SKM-1 treated with dmso at 0.1 percent for 144 hours (cell line): ENCODE data around the gene PROSER3.
A peak's percentile ranks its signal among the peaks of the same experiment; 100 is the strongest.

Experiments used
- DNase-seq: peaks from one replicate; lab custom pipeline; 2025; ENCODE audit not compliant: unreplicated experiment; lab: John Stamatoyannopoulos, UW

The PROSER3 gene

DNA sequence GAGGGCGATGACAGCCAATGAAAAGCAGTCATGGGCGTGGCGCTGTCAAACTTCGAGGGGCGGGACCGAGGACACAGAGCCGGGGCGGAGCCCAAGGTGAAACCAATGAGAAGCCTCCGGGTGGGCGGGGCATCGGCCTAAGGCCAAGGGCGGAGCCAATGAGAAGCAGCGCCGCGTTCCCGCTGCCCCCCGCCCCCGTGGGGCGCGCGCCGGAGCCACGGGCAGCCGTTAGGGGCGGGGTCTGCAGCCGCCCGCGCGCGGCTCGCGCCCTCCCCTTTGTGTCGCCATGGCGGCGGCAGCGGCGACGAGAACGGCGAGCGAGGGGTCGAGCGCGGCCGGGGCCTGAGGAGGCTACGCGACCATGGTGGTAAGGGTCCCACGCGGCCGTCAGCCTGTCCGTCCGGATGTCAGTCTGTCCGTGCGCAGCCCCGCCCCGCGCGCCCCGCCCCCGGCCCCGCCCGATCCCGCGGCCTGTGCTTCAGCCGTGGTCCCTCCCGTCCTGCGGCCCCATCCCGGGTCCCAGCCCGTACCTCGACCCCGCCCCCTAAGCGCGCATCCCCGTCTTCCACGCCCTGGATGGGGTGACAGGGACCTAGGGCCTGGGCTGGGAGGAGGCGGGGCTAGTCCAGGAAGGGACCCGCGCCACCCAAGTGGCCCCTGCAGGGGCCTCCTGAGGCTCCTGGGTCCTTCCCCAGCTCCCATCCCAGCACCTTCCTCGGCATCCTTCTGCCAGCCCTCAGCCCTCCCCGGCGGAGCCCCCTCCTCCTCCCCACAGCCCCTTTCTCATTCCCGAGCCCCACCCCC lies 17.5 kb downstream of the PROSER3 start, which contains the start of gene ARHGAP33:
TSS of gene ARHGAP33 (plus strand) at position 267 of the 804 bp plus-strand sequence. CDS start at position 362, 95 bp downstream.
- peak; percentile 96 for DNase-seq

DNA sequence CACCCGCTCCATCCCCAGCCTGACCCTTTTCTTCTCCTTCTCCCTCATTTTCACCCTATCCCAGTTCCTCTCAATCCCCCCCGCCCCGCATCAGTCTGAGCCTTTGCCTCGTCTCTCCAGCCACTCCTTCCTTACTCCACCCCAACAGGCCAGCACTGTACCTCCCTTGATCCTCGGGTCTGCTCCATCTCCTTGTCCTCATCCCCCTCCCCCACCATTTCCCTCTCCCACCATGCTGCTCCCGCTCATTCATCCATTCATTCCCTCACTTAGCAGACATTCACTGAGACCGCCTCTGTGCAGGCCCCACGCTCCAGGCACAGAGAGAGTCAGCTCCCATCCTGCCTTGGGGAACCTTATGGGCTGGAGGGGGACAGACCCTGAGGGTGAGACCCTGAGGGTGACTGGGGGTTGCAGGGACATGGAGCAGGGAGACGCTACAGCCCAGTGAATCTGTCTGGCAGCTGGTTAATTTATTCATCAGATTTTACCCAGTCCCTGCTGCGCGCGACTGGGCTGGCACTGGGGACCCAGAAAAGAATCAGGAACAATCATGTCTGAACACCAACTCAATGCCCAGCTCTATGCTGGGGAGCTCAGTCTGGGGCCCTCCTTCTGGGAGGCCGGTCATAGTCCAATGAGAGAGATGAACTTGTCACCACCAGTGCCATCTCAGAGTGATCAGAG lies 18.3 kb downstream of the PROSER3 start:
- no peak for DNase-seq

DNA sequence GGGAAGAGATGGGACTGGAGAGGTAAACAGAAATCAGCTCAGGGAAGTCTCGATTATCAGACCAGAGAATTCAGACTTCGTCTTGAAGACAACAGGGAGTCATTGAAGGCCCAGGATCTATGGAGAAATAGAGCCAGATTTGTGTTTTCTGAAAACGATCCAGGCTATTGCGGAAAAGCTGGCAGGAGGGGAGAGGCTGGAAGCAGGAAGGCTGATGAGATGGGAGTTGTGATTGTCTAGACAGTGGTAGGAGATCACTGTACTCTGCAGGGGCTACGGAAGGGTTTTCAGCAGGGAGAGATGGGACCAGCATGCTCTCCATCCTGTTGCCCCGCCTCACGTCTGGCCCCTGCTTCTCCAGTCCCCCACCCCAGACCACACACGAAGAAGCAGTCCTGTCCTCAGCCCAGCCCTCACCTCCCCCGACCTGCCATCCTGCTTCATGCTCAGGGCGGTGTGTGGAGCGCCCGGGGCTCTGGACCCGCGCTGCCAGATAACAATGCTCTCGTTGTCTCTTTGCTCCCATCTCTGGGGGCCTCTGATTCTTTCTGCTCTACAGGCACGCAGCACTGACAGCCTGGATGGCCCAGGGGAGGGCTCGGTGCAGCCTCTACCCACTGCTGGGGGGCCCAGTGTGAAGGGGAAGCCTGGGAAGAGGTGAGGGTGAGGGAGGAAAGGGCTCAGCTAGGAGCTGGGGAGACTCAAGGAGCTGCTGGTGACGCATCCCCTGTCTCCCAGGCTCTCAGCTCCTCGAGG lies 19.3 kb downstream of the PROSER3 start:
- no peak for DNase-seq

DNA sequence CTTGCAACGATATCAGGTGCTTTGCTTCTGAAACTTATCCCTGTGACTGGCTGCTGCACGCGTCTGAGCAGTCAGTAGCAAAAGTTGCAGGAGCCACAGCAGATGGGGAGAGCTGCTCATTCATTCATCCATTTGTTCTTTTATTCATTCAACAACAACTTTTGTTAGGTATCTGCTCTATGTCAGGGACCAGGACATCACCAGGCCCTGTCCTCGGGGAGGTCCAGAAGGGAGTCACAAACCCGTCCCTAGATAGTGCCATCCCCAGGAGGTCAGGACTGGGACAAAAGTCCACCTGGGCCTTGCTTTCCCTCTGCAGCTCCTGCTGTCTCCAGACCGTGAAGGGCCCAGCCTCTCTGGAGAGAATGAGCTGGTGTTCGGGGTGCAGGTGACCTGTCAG lies 20.0 kb downstream of the PROSER3 start:
- DNase-seq, result no peak

DNA sequence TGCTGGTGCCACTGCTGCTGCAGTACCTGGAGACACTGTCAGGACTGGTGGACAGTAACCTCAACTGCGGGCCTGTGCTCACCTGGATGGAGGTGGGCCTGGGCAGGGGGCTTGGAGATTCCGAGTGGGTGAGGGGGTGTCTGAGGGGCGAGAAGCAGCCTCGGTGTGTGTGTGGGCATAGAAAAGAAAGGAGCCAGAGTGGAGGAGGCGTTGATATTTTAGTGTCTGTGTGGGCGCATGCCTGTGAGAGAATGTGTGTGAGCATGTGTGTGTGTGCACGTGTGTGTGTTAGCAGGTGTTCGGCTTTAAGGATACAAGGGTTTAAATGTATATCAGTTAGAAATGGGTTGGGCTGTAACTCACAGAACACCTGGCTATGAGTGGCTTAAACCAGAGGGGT lies 21.1 kb downstream of the PROSER3 start:
- no peak for DNase-seq

DNA sequence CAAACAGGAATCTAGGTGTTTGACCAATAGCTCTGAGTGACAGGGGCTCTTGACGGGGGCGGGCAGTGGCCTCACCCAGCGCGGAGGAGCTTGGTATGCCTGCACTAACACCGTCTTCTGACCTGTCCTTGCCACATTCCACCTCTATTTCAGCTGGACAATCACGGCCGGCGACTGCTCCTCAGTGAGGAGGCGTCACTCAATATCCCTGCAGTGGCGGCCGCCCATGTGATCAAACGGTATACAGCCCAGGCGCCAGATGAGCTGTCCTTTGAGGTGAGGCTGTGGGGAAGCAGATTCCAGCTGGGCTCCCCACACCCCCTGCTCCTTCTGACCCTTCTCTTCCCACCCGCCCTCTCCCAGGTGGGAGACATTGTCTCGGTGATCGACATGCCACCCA lies 22.1 kb downstream of the PROSER3 start:
- no peak for DNase-seq

DNA sequence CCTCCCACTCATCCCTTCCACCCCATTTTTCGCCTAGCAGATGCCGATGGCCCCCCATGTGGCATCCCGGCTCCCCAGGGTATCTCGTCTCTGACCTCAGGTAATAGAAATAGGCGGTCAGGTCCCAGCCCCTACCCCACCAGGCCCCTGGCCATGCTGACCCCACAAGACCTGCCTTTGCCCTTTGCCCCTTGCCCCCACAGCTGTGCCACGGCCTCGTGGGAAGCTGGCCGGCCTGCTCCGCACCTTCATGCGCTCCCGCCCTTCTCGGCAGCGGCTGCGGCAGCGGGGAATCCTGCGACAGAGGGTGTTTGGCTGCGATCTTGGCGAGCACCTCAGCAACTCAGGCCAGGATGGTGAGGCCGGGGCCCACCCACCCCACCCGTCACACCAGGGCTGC lies 22.7 kb downstream of the PROSER3 start:
- no peak for DNase-seq

DNA sequence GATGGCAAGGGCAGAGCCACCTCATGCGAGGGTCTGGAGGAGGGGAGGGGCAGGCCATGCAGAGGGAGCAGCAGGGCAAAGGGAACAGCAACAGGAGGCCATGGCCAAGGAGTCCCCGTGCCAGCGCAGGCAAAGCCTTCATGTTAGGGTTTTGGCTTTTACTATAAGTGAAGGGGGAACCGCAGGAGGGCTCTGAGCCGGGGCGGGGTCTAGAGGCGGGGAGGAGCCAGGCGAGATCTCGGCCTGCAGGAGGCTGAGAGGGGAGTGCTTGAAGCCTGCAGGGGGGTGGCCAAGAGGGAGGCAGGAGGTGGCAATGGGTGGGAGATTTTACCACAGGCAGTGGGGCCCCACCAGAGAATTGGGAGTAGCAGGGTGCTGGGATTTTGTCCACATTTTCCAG lies 23.7 kb downstream of the PROSER3 start:
- no peak for DNase-seq

DNA sequence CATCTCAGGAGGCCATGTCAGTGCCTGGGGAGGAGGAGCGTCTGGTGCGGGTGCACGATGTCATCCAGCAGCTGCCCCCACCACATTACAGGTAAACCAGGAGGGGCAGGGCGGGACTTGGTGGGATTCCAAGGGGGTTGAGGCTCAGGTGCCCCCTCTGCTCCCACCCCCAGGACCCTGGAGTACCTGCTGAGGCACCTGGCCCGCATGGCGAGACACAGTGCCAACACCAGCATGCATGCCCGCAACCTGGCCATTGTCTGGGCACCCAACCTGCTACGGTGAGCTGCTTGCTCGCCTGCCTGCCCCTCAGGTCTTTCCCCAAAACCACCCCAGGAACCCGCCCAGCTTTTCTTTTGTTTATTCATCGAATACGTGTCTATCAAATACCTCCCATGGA lies 24.6 kb downstream of the PROSER3 start:
- DNase-seq, result no peak

DNA sequence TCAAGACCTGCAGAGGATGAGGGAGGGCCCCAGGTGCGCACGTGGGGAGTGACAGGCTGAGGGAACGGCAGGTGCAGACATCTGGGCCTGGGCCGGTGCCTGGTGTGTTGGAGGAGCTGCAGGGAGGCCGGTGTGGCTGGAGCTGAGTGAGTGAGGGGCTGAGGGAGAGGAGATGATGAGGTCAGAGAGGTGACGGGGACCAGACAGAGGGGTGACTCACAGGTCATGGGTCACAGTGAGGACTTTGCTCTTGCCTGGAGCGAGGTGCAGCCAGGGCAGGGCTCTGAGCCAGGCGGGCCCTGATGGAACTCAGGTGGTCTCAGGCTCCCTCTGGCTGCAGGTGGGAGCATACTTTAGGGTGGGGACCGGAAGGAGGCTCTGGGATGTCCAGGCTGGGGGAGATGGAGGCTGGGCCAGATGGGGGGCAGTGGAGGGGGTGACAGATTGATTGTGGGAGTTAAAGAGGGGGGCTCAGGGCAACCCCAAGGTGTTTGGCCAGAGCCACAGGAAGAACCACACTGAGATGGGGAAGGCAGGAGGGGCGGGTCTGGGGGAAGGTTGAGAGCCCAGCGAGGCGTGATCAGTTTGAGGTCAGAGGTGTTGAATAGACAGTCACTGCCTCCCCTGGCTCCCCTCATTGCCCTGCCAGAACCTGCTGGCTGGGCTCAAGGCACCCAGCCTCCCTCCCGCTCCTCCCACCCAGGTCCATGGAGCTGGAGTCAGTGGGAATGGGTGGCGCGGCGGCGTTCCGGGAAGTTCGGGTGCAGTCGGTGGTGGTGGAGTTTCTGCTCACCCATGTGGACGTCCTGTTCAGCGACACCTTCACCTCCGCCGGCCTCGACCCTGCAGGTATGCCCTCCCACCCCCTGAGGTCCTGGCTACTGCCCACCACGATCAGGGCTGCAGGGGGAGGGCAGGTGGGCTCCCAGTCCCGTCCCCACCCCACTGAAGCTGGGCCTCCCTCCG lies 25.8 kb downstream of the PROSER3 start:
- no peak for DNase-seq

DNA sequence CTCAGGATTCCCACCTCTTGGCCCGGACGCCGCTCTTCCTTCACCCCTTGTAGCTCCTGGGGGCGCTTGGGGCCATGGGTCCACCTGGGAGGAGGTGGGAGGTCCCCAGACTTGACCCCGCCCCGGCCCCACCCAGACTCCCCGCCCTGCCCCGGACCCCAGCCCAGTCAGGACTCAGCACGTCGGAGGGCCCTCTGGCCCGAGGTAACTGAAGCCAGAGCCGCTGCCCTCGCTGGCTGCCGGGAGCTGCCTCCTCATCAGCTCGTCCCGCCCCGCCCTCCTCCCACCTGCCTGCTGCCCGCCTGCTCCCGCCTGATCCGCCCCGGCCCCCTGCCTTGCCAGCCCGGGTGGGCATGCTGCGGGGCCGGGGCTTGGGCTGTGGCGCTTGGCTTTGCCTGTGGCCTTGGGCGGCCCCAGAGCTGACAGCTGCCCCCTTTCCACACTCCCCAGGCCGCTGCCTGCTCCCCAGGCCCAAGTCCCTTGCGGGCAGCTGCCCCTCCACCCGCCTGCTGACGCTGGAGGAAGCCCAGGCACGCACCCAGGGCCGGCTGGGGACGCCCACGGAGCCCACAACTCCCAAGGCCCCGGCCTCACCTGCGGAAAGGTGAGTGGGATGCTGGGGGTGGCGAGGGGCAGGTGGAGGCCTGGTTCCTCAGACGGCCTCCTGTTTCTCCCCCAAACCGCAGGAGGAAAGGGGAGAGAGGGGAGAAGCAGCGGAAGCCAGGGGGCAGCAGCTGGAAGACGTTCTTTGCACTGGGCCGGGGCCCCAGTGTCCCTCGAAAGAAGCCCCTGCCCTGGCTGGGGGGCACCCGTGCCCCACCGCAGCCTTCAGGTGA lies 26.7 kb downstream of the PROSER3 start:
- DNase-seq, result no peak

DNA sequence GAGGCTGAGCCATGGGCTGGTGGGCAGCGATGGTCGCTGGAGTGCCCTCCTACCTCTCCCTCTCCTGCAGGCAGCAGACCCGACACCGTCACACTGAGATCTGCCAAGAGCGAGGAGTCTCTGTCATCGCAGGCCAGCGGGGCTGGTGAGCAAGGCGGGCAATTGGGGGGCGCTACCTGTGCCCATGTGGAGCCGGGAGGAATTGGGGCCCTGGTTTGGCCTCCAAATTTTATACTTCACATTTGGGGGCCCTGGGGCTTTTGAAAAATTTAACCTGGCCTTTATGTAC lies 27.3 kb downstream of the PROSER3 start:
- DNase-seq, result no peak

DNA sequence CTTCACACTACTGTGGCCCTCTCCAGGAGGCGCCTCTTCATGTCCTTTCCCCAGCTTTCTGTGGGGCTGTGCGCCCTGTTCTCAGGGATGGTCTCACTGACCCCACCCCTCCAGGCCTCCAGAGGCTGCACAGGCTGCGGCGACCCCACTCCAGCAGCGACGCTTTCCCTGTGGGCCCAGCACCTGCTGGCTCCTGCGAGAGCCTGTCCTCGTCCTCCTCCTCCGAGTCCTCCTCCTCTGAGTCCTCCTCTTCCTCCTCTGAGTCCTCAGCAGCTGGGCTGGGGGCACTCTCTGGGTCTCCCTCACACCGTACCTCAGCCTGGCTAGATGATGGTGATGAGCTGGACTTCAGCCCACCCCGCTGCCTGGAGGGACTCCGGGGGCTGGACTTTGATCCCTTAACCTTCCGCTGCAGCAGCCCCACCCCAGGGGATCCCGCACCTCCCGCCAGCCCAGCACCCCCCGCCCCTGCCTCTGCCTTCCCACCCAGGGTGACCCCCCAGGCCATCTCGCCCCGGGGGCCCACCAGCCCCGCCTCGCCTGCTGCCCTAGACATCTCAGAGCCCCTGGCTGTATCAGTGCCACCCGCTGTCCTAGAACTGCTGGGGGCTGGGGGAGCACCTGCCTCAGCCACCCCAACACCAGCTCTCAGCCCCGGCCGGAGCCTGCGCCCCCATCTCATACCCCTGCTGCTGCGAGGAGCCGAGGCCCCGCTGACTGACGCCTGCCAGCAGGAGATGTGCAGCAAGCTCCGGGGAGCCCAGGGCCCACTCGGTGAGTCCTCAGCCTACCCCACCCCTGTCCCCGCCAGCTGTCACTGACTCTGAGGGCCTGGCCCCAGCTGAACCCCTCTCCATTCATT lies 28.6 kb downstream of the PROSER3 start:
- DNase-seq, result no peak

DNA sequence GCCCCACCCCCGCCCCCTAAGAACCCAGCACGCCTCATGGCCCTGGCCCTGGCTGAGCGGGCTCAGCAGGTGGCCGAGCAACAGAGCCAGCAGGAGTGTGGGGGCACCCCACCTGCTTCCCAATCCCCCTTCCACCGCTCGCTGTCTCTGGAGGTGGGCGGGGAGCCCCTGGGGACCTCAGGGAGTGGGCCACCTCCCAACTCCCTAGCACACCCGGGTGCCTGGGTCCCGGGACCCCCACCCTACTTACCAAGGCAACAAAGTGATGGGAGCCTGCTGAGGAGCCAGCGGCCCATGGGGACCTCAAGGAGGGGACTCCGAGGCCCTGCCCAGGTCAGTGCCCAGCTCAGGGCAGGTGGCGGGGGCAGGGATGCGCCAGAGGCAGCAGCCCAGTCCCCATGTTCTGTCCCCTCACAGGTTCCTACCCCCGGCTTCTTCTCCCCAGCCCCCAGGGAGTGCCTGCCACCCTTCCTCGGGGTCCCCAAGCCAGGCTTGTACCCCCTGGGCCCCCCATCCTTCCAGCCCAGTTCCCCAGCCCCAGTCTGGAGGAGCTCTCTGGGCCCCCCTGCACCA lies 29.3 kb downstream of the PROSER3 start:
- DNase-seq, result no peak

DNA sequence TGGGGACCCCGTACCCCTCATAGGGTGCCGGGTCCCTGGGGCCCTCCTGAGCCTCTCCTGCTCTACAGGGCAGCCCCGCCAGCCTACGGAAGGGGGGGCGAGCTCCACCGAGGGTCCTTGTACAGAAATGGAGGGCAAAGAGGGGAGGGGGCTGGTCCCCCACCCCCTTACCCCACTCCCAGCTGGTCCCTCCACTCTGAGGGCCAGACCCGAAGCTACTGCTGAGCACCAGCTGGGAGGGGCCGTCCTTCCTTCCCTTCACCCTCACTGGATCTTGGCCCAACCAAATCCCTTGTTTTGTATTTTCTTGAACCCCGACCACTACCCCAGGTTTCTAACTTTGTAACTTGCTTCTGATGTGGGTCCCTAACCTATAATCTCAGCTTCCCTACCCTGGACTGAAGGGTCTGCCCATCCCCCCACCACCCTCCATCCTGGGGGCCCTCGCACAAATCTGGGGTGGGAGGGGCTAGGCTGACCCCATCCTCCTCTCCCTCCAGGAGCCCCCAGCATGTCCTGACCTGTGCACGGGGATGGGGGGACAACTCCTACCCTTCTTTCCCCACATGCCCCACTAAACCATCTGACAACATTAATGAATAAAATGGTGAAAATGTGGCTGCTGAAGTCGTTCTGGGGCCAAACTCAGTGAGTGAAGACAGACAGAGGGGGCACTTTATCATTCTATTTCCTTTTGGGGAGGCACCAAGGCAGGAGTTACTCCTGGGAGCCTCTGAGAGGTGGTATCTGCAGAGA lies 30.4 kb downstream of the PROSER3 start:
- DNase-seq, result no peak

DNA sequence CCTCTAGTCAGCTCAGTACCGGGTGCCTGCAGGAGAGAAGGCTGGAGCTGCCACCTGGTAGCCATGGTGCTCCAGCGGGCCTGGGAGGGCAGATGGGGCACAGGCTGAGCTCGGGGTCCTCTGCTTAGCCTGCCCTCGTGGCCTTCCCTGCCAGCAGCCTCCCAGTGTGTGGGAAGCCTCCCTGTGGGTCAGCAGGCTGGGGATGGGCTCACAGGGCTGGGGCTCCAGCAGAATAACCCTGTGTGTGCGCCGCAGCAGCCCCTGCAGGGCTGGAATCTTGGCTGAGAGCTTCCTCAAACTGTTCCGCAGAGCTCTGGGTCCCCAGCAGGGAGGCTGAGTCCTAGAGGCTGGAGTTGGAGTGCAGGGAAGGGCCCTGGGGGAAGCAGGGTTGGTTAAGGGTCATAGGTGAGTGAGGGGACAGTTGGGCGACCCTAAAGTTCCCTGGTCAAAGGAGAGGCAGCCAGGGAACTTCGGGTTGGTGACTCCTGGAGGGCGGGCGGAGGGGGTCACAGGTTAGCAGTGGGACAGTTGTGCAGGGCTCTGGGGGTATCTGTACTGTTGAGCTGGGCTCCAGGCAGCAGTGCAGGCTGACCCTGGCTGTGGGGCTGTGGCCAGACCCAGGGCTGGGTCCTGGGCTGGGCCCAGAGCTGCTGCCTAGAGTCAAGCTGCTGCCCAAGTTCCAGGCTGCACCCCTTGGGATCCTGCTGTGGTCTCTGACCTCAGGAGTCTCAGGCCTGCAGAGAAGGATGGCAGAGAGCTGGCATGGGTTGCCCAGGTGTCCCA lies 31.4 kb downstream of the PROSER3 start:
- DNase-seq, result no peak
